HCT116 (cell line): ENCODE measurements around the gene NAT9. TPM values are rescaled to one million over a fixed set of nuclear protein-coding genes. Genes with fewer than 3 reads are reported as not detected.

Experiments
- ATAC-seq: fragments of 200-7000 bp; cut with Tn5 transposase; 2 replicates; pipeline ENCODE4 v1.9.1; 2020; ENCODE audit warnings: mild to moderate bottlenecking, moderate library complexity
- BruUV-seq: library from RNA; stranded (reverse); fragments of 400-500 nt; replicated peaks from 2 replicates; lab custom pipeline; 2021; lab: Mats Ljungman, UMichigan
- CTCF ChIA-PET: fragments of 300-600 bp; sonication (Branson Sonifier 250); formaldehyde crosslinking; loops from one replicate; lab custom pipeline; 2021; ENCODE audit warnings: antibody characterized with exemption; lab: Charles Lee
- POLR2A ChIA-PET: fragments of 300-600, 350-600 bp; sonication (Branson Sonifier 250); formaldehyde crosslinking; loops from one replicate; lab custom pipeline; 2021; ENCODE audit warnings: antibody characterized with exemption; lab: Charles Lee
- RAD21 ChIA-PET, 2 experiments: fragments of 300-600 bp; sonication (Branson Sonifier 250); formaldehyde crosslinking; loops; one replicate each; lab custom pipeline; 2023; ENCODE audit warnings: low total read pairs in 2 of 2; ENCODE audit not compliant: uncharacterized antibody in 2 of 2, unreplicated experiment in 2 of 2, low non-redundant PET in 1 of 2; lab: Charles Lee
- DNase-seq: peaks from one replicate; pipeline ENCODE4 v3.0.0-alpha.2; 2010; ENCODE audit warnings: low read depth, low spot score
- H2AFZ ChIP-seq: fragments of 200-600 bp; shearing (Covaris generic), sonication (generic); 2 replicates; pipeline ENCODE4 v1.6.1; 2017; ENCODE audit warnings: low read depth, mixed run types, mixed read lengths, antibody characterized with exemption, low read length; ENCODE audit not compliant: poor library complexity, severe bottlenecking
- H3K27ac ChIP-seq: 2 replicates; pipeline ENCODE4 v1.5.1; 2012; ENCODE audit warnings: low read depth, low read length
- H3K27me3 ChIP-seq: fragments of 200-600 bp; sonication (generic); 2 replicates; pipeline ENCODE4 v1.6.1; 2016; ENCODE audit warnings: mixed run types, low read length, mixed read lengths; ENCODE audit not compliant: insufficient read depth
- H3K36me3 ChIP-seq, 2 experiments: fragments of 200-500 bp in 1 of 2; fragments of 200-600 bp in 1 of 2; sonication (Bioruptor generic) in 1 of 2; sonication (generic) in 1 of 2; 2 replicates each; pipeline versions ENCODE4 v1.5.1 to v1.6.1; 2014 to 2016; ENCODE audit warnings: low read length in 2 of 2, inconsistent platforms in 1 of 2, mixed read lengths in 1 of 2, mixed run types in 1 of 2; ENCODE audit not compliant: insufficient read depth in 2 of 2, control insufficient read depth in 1 of 2
- H3K4me1 ChIP-seq, 2 experiments: fragments of 200-600 bp in 1 of 2; sonication (generic) in 1 of 2; 2 replicates each; pipeline versions ENCODE4 v1.5.1 to v1.6.1; 2012 to 2017; ENCODE audit warnings: low read length in 2 of 2, inconsistent platforms in 1 of 2, mild to moderate bottlenecking in 1 of 2, mixed read lengths in 1 of 2, mixed run types in 1 of 2, moderate library complexity in 1 of 2; ENCODE audit not compliant: insufficient read depth in 2 of 2, control insufficient read depth in 1 of 2
- H3K4me2 ChIP-seq: fragments of 200-600 bp; sonication (generic); 2 replicates; pipeline ENCODE4 v1.6.1; 2017; ENCODE audit warnings: mixed run types, low read length, mixed read lengths
- H3K4me3 ChIP-seq, 2 experiments: fragments of 200-600 bp in 1 of 2; sonication (generic) in 1 of 2; replicated peaks in 1 of 2; 2 replicates each; pipeline ENCODE4 v1.5.1; 2011 to 2016; ENCODE audit warnings: low read length in 2 of 2, control low read depth in 1 of 2, low read depth in 1 of 2, mild to moderate bottlenecking in 1 of 2, mixed read lengths in 1 of 2, mixed run types in 1 of 2
- H3K79me2 ChIP-seq: fragments of 200-600 bp; sonication (generic); 2 replicates; pipeline ENCODE4 v1.6.1; 2017; ENCODE audit warnings: mild to moderate bottlenecking, mixed run types, low read length, moderate library complexity, mixed read lengths; ENCODE audit not compliant: insufficient read depth
- H3K9ac ChIP-seq: fragments of 200-600 bp; sonication (generic); 2 replicates; pipeline ENCODE4 v1.6.1; 2016; ENCODE audit warnings: low read length, mixed read lengths
- H3K9me2 ChIP-seq: fragments of 200-600 bp; sonication (generic), shearing (Covaris generic); 2 replicates; pipeline ENCODE4 v1.6.1; 2017; ENCODE audit warnings: mixed run types, mild to moderate bottlenecking, moderate library complexity; ENCODE audit not compliant: insufficient read depth
- H3K9me3 ChIP-seq, 2 experiments: fragments of 200-500 bp in 1 of 2; fragments of 200-600 bp in 1 of 2; sonication (Bioruptor generic) in 1 of 2; sonication (generic) in 1 of 2; 2 replicates each; pipeline ENCODE4 v1.6.1; 2014 to 2017; ENCODE audit warnings: low read length in 2 of 2, mixed read lengths in 2 of 2, inconsistent platforms in 1 of 2, low read depth in 1 of 2, mild to moderate bottlenecking in 1 of 2, mixed run types in 1 of 2, moderate library complexity in 1 of 2; ENCODE audit not compliant: control insufficient read depth in 1 of 2, insufficient read depth in 1 of 2
- H4K20me1 ChIP-seq: fragments of 200-600 bp; sonication (generic), shearing (Covaris generic); 2 replicates; pipeline ENCODE4 v1.6.1; 2017; ENCODE audit warnings: mixed run types, mild to moderate bottlenecking, moderate library complexity; ENCODE audit not compliant: insufficient read depth
- ATF3 ChIP-seq: IDR thresholded peaks from 2 replicates; pipeline ENCODE4 v1.6.1; 2012
- CBX3 ChIP-seq: IDR thresholded peaks from 2 replicates; pipeline ENCODE4 v1.6.1; 2012; ENCODE audit warnings: low read depth
- CEBPB ChIP-seq: IDR thresholded peaks from 2 replicates; pipeline ENCODE4 v1.6.1; 2012; ENCODE audit warnings: low read depth
- EGR1 ChIP-seq: IDR thresholded peaks from 2 replicates; pipeline ENCODE4 v1.6.1; 2012; ENCODE audit warnings: low read depth
- ELF1 ChIP-seq: IDR thresholded peaks from 2 replicates; pipeline ENCODE4 v1.6.1; 2012; ENCODE audit warnings: low read depth, borderline replicate concordance
- EZH2 ChIP-seq: fragments of 200-600 bp; sonication (generic); IDR thresholded peaks from 2 replicates; pipeline ENCODE4 v1.6.1; 2017; ENCODE audit warnings: antibody characterized with exemption, mixed run types
- EZH2phosphoT487 ChIP-seq: fragments of 200-600 bp; IDR thresholded peaks from 2 replicates; pipeline ENCODE4 v1.6.1; 2018; ENCODE audit warnings: antibody characterized with exemption, borderline replicate concordance
- JUND ChIP-seq: IDR thresholded peaks from 2 replicates; pipeline ENCODE4 v1.6.1; 2012
- POLR2AphosphoS5 ChIP-seq: IDR thresholded peaks from 2 replicates; pipeline ENCODE4 v1.6.1; 2011; ENCODE audit warnings: mild to moderate bottlenecking, low read depth, low read length, moderate library complexity
- RAD21 ChIP-seq: IDR thresholded peaks from 2 replicates; pipeline ENCODE4 v1.6.1; 2012; ENCODE audit warnings: low read depth, mild to moderate bottlenecking
- REST ChIP-seq: IDR thresholded peaks from 2 replicates; pipeline ENCODE4 v1.6.1; 2012; ENCODE audit warnings: low read depth
- SIN3A ChIP-seq: IDR thresholded peaks from 2 replicates; pipeline ENCODE4 v1.6.1; 2012; ENCODE audit warnings: low read depth
- SRF ChIP-seq: IDR thresholded peaks from 2 replicates; pipeline ENCODE4 v1.6.1; 2012; ENCODE audit warnings: low read depth
- TCF7L2 ChIP-seq: IDR thresholded peaks from 2 replicates; pipeline ENCODE4 v1.7.0; 2011; ENCODE audit warnings: borderline replicate concordance, inconsistent platforms; ENCODE audit not compliant: insufficient read depth, insufficient read length; ENCODE audit errors: extremely low read depth
- YY1 ChIP-seq: IDR thresholded peaks from 2 replicates; pipeline ENCODE4 v1.6.1; 2011; ENCODE audit warnings: low read length, low read depth, moderate library complexity, mild to moderate bottlenecking; ENCODE audit not compliant: insufficient replicate concordance; ENCODE audit errors: extremely low read depth
- ZFX ChIP-seq: fragments of 450-650 bp; IDR thresholded peaks from 2 replicates; pipeline ENCODE4 v1.6.1; 2017
- ZNF274 ChIP-seq: fragments of 200-500 bp; sonication (Bioruptor generic); IDR thresholded peaks from 2 replicates; pipeline ENCODE4 v1.6.1; 2014; ENCODE audit warnings: mild to moderate bottlenecking, low read depth, low read length, inconsistent platforms
- intact Hi-C: fragments of 100-400 bp; cut with micrococcal nuclease; formaldehyde crosslinking; loops from 2 replicates; pipeline ENCODE4 v1.10.0; 2022
- total RNA-seq: library from RNA; stranded (reverse); gene quantifications from one replicate; pipeline ENCODE4 v1.2.1, GENCODE V29; 2021; ENCODE audit not compliant: unreplicated experiment
- TF ChIP-seq, protein P1 (sequence below), 3 experiments: fragments of 200-600 bp in 1 of 3; sonication (generic) in 1 of 3; IDR thresholded peaks in 2 of 3; conservative IDR thresholded peaks in 1 of 3; 2 replicates each; pipeline ENCODE4 v1.5.1; 2012 to 2017; ENCODE audit warnings: low read depth in 2 of 3, low read length in 2 of 3, antibody characterized with exemption in 1 of 3, borderline replicate concordance in 1 of 3, control low read depth in 1 of 3, mild to moderate bottlenecking in 1 of 3, mixed read lengths in 1 of 3, mixed run types in 1 of 3, moderate library complexity in 1 of 3; ENCODE audit not compliant: insufficient read depth in 1 of 3
- TF ChIP-seq, protein P2 (sequence below): IDR thresholded peaks from 2 replicates; pipeline ENCODE4 v1.6.1; 2012

Gene NAT9
- total RNA-seq, 1 experiment from 2014 or later, result 88.7 TPM

DNA sequence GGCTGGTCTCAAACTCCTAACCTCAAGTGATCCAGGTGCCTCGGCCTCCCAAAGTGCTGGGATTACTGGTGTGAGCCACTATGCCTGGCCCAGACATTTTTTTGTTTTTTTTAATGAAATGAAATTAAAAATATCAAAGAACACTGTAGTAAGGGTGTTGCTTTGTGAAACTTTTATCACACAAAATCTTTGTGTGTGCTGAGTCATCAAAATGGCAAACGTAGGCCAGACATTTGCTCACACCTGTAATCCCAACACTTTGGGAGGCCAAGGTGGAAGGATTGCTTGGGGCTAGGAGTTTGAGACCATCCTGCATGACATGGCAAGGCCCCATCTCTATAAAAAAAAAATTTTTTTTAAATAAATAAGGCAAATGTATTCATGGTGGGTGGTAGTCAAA is 9.7 kb downstream of the NAT9 start:
- Histone ChIP-seq H3K27ac (no peak overlapping the region), H3K4me3 (no peak overlapping the region), H4K20me1 (no peaks in the 10 kb centered on the region), H3K9me3 (no peaks in the 10 kb centered on the region), H3K36me3 (peaks cover 11 to 19% of the 10 kb centered on the region in 2 experiments; a peak in 3 of 4 replicates), H3K27me3 (no peaks in the 10 kb centered on the region), H3K9me2 (no peaks in the 10 kb centered on the region), H3K4me1 (peaks cover 3 to 24% of the 10 kb centered on the region in 2 experiments; a peak in 2 of 4 replicates), H2AFZ (no peak overlapping the region), H3K4me2 (no peak overlapping the region), H3K79me2 (peaks cover 2% of the 10 kb centered on the region; the same call in 1 of the 2 replicates), H3K9ac (no peak overlapping the region)
- intact Hi-C loops, result no loop called here
- ChIA-PET POLR2A (interaction anchor here (1.2 kb wide), 1 partner anchor 8 kb away, joined by 3 read pairs; no protein-coding TSS in a partner anchor), RAD21 (no interaction called here), CTCF (no interaction called here)
- no peak for DNase-seq
- no TSS peak for BruUV-seq
- no peak for TF ChIP-seq CEBPB
- no peak for TF ChIP-seq EZH2phosphoT487
- no peak for TF ChIP-seq REST
- no peak for TF ChIP-seq ZFX
- TF ChIP-seq, protein P1, sequence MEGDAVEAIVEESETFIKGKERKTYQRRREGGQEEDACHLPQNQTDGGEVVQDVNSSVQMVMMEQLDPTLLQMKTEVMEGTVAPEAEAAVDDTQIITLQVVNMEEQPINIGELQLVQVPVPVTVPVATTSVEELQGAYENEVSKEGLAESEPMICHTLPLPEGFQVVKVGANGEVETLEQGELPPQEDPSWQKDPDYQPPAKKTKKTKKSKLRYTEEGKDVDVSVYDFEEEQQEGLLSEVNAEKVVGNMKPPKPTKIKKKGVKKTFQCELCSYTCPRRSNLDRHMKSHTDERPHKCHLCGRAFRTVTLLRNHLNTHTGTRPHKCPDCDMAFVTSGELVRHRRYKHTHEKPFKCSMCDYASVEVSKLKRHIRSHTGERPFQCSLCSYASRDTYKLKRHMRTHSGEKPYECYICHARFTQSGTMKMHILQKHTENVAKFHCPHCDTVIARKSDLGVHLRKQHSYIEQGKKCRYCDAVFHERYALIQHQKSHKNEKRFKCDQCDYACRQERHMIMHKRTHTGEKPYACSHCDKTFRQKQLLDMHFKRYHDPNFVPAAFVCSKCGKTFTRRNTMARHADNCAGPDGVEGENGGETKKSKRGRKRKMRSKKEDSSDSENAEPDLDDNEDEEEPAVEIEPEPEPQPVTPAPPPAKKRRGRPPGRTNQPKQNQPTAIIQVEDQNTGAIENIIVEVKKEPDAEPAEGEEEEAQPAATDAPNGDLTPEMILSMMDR (IDR thresholded peaks at IDR 0.05 in 2 of 3, conservative IDR thresholded peaks at IDR 0.05 in 1 of 3; ENCODE audit: borderline replicate concordance in 1 of 3, insufficient read depth in 1 of 3, low read depth in 2 of 3, low read length in 2 of 3), result no peak
- TF ChIP-seq ATF3, result no peak
- no peak for TF ChIP-seq EGR1
- TF ChIP-seq POLR2AphosphoS5, result no peak
- no peak for TF ChIP-seq SIN3A
- no peak for TF ChIP-seq ELF1
- TF ChIP-seq RAD21, result no peak
- TF ChIP-seq JUND, result no peak
- TF ChIP-seq YY1, result no peak
- TF ChIP-seq SRF, result no peak
- no peak for TF ChIP-seq EZH2
- no peak for TF ChIP-seq ZNF274
- TF ChIP-seq CBX3, result no peak
- no peak for TF ChIP-seq TCF7L2
- TF ChIP-seq, protein P2, sequence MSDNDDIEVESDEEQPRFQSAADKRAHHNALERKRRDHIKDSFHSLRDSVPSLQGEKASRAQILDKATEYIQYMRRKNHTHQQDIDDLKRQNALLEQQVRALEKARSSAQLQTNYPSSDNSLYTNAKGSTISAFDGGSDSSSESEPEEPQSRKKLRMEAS, result no peak
- no peak for ATAC-seq
